Measurements from ENCODE around the gene ZNF500.

ZNF500 gene

DNA sequence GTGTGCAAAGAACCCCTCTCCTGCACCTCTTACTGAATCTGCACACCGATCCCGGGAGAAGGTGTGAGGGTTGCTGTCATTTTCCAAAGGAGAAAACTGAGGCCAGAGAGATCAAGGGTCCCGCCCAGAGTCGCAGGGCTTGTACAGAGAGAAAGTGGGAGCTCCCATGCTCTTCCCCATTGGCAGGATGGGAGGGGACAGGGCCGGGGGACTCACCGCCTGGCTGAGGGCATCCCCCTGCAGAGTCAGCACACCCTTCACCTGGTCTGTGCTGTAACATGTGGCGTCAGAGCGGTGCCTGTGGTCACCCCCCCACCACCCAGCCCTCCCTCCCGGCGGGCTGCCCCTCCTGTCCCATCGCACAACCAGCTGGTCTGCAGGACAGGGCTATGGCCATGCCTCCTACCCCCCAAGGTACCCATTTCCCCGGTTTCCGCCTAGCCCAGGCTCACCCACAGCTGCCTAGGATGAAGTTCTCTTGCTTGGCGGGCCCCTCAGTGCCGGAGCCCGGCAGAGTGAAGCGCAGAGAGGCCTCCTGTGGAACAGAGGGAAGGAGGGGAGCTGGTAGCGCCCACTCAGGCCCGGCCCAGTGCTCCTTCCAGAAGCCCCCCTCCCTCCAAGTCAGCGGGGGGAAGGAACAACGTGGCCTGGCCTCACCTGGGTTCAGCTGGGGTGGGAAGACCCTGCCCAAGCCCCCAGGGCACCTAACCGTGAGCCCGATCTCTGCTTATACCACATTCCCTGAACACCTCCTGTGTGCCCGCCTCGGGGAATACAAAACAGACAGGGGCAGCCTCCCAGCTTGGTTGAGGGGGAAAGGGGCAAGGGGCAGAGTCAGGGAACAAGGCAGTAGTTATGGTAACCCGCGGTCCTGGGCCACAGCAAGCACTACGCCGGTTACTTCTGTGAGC lies 34.3 kb upstream of the ZNF500 start:
- no peak for TF ChIP-seq POLR2A (IDR thresholded peaks at IDR 0.05; ENCODE audit: low read depth, low read length)
- no peak for DNase-seq (ENCODE audit: insufficient read length, low spot score)
- no peak for FAIRE-seq

GRCh38 chr16:4800290-4801041 lies 33.5 kb upstream of the ZNF500 start:
- FAIRE-seq (no peak), DNase-seq (ENCODE audit: insufficient read length, low spot score) (no peak)
- TF ChIP-seq POLR2A (IDR thresholded peaks at IDR 0.05; ENCODE audit: low read depth, low read length): no peak

GRCh38 chr16:4799171-4799855 lies 32.4 kb upstream of the ZNF500 start:
- DNase-seq (ENCODE audit: insufficient read length, low spot score): no peak
- FAIRE-seq: no peak
- TF ChIP-seq POLR2A (IDR thresholded peaks at IDR 0.05; ENCODE audit: low read depth, low read length): no peak

GRCh38 chr16:4798456-4798855 lies 31.5 kb upstream of the ZNF500 start:
- no peak for TF ChIP-seq POLR2A (IDR thresholded peaks at IDR 0.05; ENCODE audit: low read depth, low read length)
- no peak for FAIRE-seq

DNA sequence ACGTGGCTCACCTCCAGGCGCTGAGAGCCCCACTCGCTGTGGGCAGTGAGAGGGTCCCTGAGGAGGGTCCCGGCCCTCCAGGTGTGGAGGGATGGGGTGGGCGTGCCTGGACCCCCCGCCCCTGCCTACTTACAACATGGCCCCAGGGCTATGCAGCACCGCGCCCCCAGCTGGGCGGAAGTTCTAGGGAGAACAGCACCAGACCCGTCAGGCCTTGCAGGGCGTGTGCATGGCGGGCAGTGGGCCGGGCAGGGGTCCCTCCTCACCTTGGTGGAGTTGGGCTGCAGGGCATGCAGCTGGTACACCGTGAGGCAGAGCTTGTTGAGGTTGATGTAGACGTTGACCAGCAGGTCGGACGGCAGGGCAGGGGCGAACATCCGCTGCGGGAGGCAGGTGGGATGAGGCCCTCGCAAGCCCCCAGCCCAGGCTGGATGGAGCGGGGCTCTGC lies 30.9 kb upstream of the ZNF500 start:
- DNase-seq (ENCODE audit: insufficient read length, low spot score) (no peak), FAIRE-seq (no peak)
- no peak for TF ChIP-seq POLR2A (IDR thresholded peaks at IDR 0.05; ENCODE audit: low read depth, low read length)

More at GRCh38 chr16:4798456-4798855, 31.5 kb upstream of the ZNF500 start:
- DNase-seq (ENCODE audit: insufficient read length, low spot score): no peak

DNA sequence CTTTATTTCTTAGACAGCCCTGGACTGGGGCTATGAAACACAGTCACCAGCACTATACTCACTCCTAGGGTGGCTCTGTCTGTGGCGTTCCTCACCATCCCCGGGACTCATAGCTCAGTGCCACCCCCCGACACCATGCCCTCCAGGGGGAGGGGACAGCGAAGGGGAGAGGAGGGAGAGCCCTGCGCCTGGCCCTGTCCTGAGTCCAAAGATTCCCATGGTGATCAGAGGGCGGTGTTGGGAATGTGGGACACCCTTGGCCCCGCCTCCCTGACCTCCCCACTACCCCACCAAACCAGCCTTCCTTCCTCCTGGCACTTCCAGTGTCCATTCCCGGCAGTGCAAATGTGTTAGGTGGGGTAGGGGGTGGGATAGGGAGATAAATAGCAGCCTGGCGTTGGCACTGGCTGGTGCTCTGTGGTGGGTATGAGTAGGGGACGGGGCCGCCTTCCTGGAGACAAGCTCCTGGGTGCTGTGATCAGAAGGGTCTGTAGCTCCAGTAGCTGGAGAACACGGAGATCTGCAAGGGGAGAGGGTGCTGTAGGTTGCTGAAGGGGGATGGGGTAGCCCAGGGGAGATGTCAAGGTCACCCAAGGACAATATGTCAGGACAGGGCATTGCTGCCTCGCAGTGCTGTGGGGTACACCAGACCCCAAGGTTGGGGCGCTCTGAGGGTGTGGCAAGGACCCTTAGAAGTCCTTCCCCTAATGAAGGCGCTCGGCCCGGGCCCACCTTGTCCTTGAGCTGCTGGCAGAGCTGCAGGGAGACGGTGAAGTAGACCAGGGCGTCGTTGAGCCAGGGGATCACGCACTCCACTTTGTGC lies 30.2 kb upstream of the ZNF500 start:
- no peak for FAIRE-seq
- no peak for DNase-seq (ENCODE audit: insufficient read length, low spot score)
- TF ChIP-seq POLR2A (IDR thresholded peaks at IDR 0.05; ENCODE audit: low read depth, low read length): no peak

GRCh38 chr16:4795828-4796572 lies 29.0 kb upstream of the ZNF500 start:
- no peak for TF ChIP-seq POLR2A (IDR thresholded peaks at IDR 0.05; ENCODE audit: low read depth, low read length)
- FAIRE-seq (no peak), DNase-seq (ENCODE audit: insufficient read length, low spot score) (no peak)

DNA sequence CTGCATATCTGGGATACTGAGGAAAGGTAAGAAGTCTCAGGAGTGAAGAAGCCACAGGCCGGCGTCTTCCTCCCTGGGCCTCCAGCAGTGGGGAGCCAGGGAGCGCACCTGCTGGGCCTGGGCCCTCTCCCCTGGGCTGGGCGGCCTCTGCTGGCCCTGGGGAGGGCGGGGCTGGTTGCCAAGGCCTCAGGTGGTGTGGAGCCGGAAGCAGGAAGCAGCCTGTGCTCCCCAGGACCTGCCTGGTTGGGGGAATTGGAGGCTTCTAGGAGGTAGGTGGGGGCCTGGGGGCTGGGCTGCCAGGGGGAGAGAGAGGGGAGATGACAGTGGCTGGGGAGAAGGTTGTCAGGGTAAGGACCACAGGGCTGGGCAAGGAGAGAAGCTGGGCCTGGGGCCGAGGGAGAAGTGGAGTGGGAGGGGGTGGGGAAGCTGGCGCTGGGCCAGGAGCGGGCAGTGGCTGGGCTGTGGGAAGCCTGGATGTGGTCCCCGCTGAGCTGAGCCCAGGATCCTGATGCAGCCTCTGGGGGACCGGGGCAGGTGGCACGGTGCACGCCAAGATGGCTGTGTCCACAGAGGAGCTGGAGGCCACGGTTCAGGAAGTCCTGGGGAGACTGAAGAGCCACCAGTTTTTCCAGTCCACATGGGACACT lies 28.3 kb upstream of the ZNF500 start, which contains the start of gene SMIM22:
TSS of gene SMIM22 (plus strand) at position 189 of the 647 bp plus-strand sequence. CDS start at position 555, 366 bp downstream.
- FAIRE-seq (no peak), DNase-seq (ENCODE audit: insufficient read length, low spot score) (no peak)
- no peak for TF ChIP-seq POLR2A (IDR thresholded peaks at IDR 0.05; ENCODE audit: low read depth, low read length)

- no peak for TF ChIP-seq POLR2A (IDR thresholded peaks at IDR 0.05; ENCODE audit: low read depth, low read length)
- no peak for DNase-seq (ENCODE audit: insufficient read length, low spot score)
- no peak for FAIRE-seq
Measured at GRCh38 chr16:4792951-4793513, 26.1 kb upstream of the ZNF500 start.

GRCh38 chr16:4790871-4791270 lies 23.9 kb upstream of the ZNF500 start:
- DNase-seq (ENCODE audit: insufficient read length, low spot score): no peak
- no peak for TF ChIP-seq POLR2A (IDR thresholded peaks at IDR 0.05; ENCODE audit: low read depth, low read length)
- no peak for FAIRE-seq

DNA sequence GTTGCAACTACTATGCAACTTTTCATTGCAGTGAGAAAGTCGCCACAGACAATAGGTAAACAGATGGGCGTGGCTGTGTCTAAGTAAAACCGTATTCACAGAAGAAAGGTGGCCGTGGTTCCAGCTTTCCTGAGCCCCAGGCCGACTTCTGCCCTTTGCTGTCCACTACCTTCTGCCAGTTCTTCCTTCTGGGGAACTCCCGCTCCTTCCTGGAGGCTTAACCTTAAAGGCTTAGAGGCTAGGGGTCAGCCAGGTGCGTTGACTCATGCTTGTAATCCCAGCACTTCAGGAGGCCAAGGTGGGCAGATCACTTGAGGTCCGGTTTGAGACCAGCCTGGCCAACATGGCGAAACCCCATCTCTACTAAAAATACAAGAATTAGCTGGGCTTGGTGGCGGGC lies 23.3 kb upstream of the ZNF500 start:
- FAIRE-seq (no peak), DNase-seq (ENCODE audit: insufficient read length, low spot score) (no peak)
- no peak for TF ChIP-seq POLR2A (IDR thresholded peaks at IDR 0.05; ENCODE audit: low read depth, low read length)

DNA sequence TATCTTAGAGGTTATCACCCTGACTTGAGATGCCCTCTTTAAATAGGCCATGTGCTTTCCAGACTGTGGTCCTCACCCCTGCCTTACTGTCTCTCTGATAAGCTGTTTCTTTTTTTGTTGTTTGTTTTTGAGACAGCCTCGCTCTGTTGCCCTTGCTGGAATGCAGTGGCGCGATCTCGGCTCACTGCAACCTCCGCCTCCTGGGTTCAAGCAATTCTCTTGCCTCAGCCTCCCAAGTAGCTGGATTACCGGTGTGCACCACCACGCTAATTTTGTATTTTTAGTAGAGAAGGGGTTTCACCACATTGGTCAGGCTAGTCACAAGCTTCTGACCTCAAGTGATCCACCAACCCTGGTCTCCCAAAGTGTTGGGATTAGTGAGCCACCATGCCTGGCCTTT lies 21.9 kb upstream of the ZNF500 start:
- FAIRE-seq: no peak
- no peak for TF ChIP-seq POLR2A (IDR thresholded peaks at IDR 0.05; ENCODE audit: low read depth, low read length)

More for the DNA sequence above, 21.9 kb upstream of the ZNF500 start:
- DNase-seq (ENCODE audit: insufficient read length, low spot score): no peak

Data from H54 (cell line).